Stimulated activated naive CD4-positive, alpha-beta T cell treated with Interleukin-2 at 50 U/mL for 16 hours (primary cell): ENCODE measurements around the gene FCSK.
A peak's percentile ranks its signal among the peaks of the same experiment; 100 is the strongest.

ENCODE experiments used
- DNase-seq: peaks from one replicate; lab custom pipeline; 2025; lab: John Stamatoyannopoulos, UW

FCSK gene

GRCh38 chr16:70455910-70456309 lies 1.5 kb downstream of the FCSK start:
- no peak for DNase-seq

- DNase-seq: no peak
Observed at GRCh38 chr16:70457446-70458166, 3.2 kb downstream of the FCSK start.

GRCh38 chr16:70460737-70461261 lies 6.4 kb downstream of the FCSK start:
- DNase-seq: no peak

DNA sequence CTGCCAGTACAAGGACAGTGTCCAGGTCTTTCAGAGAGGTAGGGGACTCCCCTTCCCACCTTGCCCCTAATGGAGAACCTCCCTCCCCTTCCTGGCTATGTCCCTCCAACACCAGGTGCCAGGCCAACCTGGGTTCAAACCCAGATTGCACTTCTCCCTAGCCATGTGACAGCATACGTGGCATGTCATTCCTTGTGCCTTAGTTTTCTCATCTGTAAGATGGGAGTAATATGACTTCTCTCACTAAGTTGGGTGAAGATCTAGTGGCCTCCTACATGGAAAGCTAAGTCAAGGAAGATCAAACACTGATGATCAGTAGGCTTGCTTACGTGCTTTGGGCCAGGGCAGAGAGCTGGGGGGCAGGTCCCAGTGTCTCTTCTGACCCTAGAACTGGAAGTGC lies 8.8 kb downstream of the FCSK start:
- DNase-seq: no peak

GRCh38 chr16:70465999-70466804 lies 11.8 kb downstream of the FCSK start:
- DNase-seq: no peak

- DNase-seq: no peak
Observed at GRCh38 chr16:70466805-70467076, 12.3 kb downstream of the FCSK start.

GRCh38 chr16:70467113-70467512 lies 12.7 kb downstream of the FCSK start:
- no peak for DNase-seq

DNA sequence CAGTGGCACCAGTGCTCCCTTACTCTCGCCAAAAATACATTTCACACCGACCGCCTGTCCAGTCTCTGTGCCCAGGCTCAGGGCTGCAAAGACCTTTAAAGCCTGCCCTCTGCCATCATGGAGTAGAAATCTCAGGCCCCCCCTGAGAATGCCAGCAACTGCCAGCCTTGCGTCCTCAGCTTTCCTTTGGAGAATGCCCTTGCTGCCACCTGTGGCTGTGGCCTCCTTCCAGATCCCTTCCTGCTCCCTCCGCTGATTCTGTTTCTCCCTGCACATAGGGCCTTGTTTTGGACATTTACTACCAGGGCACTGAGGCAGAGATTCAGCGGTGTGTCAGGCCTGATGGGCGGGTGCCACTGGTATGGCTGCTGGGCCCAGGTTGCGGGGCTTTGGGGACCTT lies 13.2 kb downstream of the FCSK start:
- no peak for DNase-seq

DNA sequence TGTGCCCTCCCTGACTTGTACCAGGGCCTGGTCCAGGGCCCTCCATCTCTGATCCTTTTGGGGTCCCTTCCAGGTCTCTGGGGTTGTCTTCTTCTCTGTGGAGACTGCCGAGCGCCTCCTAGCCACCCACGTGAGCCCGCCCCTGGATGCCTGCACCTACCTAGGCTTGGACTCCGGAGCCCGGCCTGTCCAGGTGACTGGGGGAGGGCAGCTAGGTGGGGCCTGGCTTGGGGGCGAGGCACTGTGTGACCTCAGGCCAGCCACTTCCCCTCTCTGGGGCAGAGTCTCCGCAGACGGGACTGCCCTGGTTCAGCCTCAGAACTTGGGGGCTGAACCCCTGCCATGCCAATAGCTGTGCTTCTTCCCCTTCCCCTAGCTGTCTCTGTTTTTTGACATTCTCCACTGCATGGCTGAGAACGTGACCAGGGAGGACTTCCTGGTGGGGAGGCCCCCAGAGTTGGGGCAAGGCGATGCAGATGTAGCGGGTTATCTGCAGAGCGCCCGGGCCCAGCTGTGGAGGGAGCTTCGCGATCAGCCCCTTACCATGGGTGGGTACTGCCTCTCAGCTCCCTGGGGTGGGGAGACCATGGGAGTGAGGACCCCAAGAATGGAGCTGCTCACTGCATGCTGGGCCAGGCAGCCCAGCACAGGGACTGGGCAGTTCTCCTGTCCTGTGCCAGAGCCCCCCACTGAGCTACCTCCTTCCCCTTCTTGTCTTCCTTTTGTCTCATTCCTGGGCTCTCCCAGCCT lies 14.6 kb downstream of the FCSK start:
- no peak for DNase-seq

GRCh38 chr16:70470141-70470926 lies 15.9 kb downstream of the FCSK start:
- no peak for DNase-seq

- DNase-seq: no peak
Observed at GRCh38 chr16:70470927-70471341, 16.5 kb downstream of the FCSK start.

DNA sequence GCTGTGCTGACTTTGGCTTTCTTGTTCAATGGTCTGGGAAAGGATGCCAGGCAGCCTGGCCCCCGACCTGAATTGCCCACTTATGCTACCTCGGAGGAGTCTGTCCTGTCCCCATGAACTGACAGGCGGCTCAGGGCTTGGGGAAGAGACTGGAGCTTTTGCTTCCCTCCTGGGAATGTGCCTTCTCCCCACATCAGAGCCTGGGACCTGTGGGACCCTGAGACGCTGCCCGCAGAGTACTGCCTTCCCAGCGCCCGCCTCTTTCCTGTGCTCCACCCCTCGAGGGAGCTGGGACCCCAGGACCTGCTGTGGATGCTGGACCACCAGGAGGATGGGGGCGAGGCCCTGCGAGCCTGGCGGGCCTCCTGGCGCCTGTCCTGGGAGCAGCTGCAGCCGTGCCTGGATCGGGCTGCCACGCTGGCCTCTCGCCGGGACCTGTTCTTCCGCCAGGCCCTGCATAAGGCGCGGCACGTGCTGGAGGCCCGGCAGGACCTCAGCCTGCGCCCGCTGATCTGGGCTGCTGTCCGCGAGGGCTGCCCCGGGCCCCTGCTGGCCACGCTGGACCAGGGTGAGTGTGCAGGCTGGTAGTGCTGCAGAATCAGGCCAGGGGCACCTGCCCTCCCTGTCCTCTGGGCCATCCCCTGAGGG lies 18.5 kb downstream of the FCSK start:
- no peak for DNase-seq

GRCh38 chr16:70473446-70474319 lies 19.3 kb downstream of the FCSK start:
- DNase-seq: no peak

DNA sequence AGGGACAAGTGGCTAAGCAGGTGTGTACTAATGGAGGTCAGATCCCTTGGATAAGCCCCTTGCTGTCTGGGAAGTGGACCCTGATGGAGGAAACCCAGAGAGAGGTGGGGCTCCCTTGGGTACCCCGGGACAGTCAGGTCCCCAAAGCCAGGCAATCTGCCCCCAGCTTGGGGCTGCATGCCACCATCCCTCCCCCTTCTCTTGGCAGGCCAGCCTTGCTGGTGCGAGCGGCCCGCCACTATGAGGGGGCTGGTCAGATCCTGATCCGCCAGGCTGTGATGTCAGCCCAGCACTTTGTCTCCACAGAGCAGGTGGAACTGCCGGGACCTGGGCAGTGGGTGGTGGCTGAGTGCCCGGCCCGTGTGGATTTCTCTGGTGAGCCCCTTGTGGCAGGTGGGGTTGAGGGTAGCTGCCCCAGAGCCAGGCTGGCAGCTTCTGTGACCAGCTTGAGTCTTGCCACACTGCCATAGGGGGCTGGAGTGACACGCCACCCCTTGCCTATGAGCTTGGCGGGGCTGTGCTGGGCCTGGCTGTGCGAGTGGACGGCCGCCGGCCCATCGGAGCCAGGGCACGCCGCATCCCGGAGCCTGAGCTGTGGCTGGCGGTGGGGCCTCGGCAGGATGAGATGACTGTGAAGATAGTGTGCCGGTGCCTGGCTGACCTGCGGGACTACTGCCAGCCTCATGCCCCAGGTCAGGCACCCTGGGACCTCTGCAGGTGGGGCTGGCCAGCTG lies 20.1 kb downstream of the FCSK start:
- DNase-seq: no peak

GRCh38 chr16:70475054-70475871 lies 20.9 kb downstream of the FCSK start:
- no peak for DNase-seq

- peak; percentile 40 for DNase-seq
Observed at GRCh38 chr16:70476272-70477020, 22.1 kb downstream of the FCSK start.

DNA sequence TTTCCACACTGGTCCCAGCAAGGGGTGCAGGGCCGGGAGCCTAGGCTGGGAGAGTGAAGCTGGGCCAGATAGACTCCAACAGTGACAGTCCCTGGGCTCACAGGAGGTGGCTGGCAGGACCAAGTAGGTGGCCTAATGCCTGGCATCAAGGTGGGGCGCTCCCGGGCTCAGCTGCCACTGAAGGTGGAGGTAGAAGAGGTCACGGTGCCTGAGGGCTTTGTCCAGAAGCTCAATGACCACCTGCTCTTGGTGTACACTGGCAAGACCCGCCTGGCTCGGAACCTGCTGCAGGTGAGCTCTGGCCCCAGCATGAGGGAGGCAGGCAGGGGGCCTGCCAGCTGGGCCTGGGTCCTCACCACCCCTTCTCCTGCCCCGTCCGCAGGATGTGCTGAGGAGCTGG lies 23.8 kb downstream of the FCSK start:
- DNase-seq: no peak

DNA sequence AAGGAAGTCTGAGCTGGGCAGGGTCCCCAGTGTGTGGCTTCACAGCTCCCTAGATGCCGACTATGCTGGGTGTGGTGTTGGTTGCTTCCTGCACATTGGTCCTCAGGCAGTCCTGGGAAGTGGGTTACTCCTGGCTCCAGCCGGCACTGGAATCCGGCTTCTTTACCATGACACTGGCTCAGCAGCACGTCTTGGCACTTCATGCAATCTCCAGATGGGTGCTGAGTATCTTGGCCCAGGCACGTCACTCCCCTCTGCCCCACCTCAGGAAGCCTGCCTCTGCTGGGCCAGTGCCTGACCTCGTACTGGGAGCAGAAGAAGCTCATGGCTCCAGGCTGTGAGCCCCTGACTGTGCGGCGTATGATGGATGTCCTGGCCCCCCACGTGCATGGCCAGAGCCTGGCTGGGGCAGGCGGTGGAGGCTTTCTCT lies 24.5 kb downstream of the FCSK start:
- no peak for DNase-seq
